H1 (cell line): ENCODE data around the gene KIAA0040. TPM values are rescaled to one million over a fixed set of nuclear protein-coding genes. Genes with fewer than 3 reads are reported as not detected.

Experiments
- USF2 ChIP-seq: IDR thresholded peaks from 2 replicates; pipeline ENCODE4 v1.6.1; 2011; ENCODE audit warnings: low read length, improper control_type of control experiment
- polyA plus RNA-seq, 7 experiments: library from polyadenylated mRNA; depleted of rRNA in 3 of 7; stranded (reverse) in 5 of 7; unstranded in 2 of 7; fragments of >200 nt in 5 of 7; fragments of 200-250 nt in 2 of 7; gene quantifications; 1 replicate in 5 of 7; 2 replicates in 1 of 7; 4 replicates in 1 of 7; pipeline versions ENCODE4 v1.2.1 to v1.2.3, GENCODE V29; 2011 to 2013; ENCODE audit warnings: missing spikeins in 2 of 7, mixed read lengths in 2 of 7
- total RNA-seq: library from RNA; stranded (reverse); fragmentation: NEBNext Ultra II Directional; extraction: Animal tissue kit (Norgen Biotek cat#: 25700); gene quantifications from 2 replicates; pipeline ENCODE4 v1.2.1, GENCODE V29; 2021

The KIAA0040 gene
- total and polyA plus RNA-seq, 2 of the 8 experiments (the other 6 are each of a cell fraction or from before 2014, with no cell fraction given), result 11.0 to 14.1 TPM

GRCh38 chr1:175237389-175237788, 44.8 kb upstream of the KIAA0040 start (continued):
- no peak for TF ChIP-seq USF2
